NCI-H510A treated with DMSO at 0.1 percent for 48 hours (cell line): Measurements from ENCODE around the gene PXDC1.
A peak's percentile ranks its signal among the peaks of the same experiment; 100 is the strongest.
"Not testable (repeated sequence)": the region's sequence is repeated elsewhere in the genome, so short reads cannot be mapped to it uniquely, and the experiment has no call there.

ENCODE experiments used
- DNase-seq: peaks from one replicate; lab custom pipeline; 2025; lab: John Stamatoyannopoulos, UW

PXDC1 gene

DNA sequence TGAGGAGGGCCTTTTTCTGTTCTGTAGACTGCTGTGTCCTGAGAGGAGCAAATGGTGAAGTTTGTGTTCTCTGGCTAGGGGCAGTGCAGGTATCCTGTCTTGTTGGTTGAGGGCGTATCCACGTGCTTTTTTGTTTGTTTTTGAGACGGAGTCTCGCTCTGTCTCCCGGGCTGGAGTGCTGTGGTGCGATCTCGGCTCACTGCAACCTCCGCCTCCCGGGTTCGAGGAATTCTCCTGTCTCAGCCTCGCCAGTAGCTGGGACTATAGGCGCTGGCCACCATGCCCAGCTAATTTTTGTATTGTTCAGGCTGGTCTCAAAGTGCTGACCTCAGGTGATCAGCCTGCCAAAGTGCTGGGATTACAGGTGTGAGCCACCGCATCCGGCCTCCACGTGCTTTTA, 10.8 kb upstream of the PXDC1 start:
- DNase-seq: no peak

DNA sequence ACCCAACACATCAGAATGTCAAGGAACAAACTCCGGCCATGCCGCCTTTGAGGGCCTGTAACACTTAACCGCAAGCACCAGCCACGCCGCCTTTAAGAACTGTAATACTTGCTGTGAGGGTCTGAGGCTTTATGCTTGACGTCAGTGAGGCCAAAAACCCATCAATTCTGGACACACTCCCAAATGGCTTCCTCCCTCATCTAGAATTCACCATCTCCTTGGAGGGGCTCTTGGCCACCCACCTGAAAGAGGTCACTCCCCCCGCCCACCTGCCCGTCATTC, 10.4 kb upstream of the PXDC1 start:
- DNase-seq: no peak

DNA sequence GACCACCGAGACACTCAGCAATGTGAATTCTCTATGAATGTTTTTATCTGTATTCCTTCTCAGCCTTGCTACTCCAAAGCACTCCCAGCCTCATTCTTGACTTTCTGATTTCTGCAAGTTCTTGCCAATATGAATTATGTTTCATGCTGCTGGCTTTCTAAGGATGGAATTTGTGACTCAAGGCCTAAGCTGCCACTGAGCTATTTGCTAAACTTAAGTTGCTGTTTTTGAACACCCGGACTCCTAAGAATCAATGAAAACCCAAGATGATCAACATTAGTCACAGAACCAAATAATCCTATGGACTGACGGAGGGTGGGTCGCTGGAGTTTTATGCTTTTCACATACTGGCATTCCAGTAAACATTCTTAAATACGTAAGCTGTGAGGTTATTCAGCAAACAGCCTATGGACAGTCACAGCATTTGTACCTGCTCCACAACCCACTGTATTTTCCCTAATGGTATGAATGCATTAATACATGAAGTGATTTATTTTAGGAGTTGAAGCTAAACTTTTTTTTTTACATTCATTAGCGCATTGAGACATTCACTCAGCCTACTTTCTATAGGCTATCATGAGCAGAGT, 8.2 kb upstream of the PXDC1 start:
- no peak for DNase-seq

DNA sequence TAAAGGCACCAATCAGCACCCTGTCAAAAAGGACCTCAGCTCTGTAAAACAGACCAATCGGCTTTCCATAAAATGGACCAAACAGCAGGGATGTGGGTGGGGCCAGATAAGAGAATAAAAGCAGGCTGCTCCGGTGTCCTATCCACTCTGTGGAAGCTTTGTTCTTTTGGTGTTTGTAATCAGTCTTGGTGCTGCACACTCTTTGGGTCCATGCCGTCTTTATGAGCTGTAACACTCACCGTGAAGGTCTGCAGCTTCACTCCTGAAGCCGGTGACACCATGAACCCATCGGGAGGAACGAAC, 7.3 kb upstream of the PXDC1 start:
- DNase-seq: no peak

DNA sequence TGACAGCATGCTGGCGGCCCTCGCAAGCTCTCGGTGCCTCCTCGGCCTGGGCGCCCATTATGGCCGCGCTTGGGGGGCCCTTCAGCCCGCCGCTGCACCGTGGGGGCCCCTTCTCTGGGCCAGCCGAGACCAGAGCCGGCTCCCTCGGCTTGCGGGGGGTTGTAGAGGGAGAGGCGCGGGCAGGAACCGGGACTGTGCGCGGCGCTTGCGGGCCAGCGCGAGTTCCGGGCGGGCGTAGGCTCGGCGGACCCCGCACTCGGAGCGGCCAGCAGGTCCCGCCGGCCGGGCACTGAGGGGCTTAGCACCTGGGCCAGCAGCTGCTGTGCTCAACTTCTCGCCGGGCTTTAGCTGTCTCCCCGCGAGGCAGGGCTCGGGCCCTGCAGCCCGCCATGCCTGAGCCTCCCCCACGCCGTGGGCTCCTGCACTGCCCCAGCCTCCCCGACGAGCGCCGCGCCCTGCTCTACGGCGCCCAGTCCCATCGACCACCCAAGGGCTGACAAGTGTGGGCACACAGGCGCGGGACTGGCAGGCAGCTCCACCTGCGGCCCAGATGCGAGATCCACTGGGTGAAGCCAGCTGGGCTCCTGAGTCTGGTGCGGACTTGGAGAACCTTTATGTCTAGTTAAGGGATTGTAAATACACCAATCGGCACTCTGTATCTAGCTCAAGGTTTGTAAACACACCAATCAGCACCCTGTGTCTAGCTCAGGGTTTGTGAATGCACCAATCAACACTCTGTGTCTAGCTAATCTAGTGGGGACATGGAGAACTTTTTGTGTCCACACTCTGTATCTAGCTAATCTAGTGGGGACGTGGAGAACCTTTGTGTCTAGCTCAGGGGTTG, 6.7 kb upstream of the PXDC1 start:
- not testable (repeated sequence) for DNase-seq

DNA sequence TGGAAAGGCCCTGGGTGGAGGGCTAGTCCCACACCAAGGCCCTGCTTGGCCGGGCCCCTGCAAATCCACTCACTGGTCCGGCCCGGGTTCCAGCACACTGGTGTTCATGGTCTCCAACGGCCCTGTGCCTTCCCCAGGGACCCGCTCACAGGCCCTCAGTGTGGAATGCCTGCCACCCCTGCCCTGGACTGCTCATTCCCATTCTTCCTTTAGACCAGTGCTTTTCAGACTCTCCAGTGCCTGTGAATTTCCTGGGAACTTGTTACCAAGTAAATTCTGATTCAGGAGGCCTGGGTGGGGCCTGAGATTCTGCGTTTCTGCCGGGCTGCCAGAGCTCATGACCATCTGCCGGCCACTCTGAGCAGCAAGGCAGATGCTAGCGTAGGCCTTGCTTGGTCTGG, 5.7 kb upstream of the PXDC1 start:
- DNase-seq: no peak

DNA sequence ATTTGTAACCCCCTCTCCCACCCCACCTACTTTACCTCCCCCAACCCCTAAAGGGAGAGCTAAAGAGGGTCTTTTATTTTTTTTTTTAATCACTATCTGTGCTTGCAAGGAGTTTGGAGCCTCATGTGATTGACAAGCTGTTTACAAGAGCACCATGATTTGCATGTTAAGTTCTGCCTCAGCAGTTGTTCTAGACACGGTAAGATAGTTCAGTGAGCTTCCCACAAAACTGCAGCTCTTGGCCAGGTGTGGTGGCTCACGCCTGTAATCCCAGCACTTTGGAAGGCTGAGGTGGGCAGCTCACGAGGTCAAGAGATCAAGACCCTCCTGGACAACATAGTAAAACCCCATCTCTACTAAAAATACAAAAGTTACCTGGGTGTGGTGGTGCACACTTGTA, 5.0 kb upstream of the PXDC1 start:
- DNase-seq: no peak

DNA sequence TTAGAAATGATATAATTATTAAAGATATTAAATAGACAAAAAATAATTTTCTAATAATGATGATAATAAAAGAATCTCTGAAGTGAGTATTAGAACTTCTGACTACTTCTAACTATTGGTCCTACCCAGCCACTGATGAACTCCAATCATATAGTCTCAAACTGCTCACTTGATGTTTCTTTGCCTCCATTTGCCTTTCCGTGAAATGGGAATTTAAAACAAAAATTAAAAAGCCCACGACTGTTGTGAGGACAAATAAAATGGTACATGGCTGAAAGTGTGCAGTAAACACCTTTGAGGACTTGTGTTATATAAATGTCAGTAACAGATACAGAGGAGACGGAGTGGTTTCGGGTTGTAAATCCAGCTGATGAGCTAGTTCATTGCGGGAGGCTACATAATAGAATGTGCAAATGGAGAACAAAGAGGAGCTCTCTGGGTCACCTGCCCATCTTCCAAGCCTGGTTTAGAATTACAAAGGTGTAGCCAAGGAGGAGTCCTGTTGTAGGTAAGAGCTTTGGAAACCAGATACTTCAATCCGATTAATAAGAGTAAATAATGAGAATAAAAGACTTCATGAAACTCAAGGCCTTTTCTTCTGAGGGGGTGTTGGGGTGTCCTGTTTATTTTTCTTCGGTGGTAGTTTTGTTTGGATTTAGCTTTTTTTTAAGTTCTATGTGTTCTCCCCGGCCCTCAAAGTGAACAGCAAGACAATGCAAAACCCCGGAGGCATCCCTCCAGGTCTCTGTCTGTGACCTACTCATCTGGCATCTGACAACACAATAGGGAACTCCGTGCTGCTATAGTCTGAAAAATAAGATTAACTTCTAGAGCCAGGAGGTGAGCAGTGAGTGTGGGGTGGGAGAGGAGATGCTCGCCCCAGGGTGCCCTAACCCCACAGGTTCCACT, 4.4 kb upstream of the PXDC1 start:
- peak; percentile 81 for DNase-seq

DNA sequence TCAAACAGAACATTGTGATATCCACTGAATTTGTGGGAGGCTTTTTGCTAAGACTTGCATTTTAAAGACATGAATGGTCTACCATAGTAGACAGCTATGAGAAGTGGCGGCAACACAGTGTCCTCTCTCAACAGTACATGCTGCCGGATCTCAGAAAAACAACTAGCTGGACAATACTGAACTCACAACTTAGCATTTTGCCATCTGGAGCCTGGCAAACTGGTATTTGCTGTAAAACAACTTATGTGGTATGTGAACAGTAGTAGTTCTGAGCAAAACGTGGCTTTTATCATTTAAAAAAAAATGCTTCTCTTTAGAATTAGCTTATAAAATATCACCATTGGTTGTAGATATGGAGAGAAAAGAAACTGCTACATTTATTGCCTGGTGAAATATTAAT, 3.3 kb upstream of the PXDC1 start:
- no peak for DNase-seq

DNA sequence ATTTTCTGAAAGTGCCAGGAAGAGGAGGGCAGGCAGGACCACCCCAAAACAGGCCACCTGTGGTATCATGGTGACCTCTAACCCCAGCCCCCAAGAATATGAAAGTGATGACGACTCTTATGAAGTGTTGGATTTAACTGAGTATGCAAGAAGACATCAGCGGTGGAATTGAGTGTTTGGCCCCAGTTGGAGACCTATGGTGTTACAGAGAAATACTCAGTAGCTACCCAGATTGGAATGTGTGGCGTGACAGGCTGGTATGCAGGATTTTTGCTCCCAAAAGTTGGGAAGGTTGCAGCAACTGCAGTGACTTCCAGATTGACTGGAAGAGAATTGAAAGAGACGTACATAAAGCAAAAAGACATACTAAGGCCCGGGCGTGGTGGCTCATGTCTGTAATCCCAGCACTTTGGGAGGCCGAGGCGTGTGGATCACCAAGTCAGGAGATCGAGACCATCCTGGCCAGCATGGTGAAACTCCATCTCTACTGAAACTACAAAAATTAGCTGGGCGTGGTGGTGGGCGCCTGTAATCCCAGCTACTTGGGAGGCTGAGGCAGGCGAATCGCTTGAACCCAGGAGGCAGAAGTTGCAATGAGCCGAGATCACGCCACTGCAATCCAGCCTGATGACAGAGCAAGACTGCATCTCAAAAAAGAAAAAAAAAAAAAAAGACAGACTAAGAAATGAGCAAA, 2.7 kb upstream of the PXDC1 start:
- not testable (repeated sequence) for DNase-seq

DNA sequence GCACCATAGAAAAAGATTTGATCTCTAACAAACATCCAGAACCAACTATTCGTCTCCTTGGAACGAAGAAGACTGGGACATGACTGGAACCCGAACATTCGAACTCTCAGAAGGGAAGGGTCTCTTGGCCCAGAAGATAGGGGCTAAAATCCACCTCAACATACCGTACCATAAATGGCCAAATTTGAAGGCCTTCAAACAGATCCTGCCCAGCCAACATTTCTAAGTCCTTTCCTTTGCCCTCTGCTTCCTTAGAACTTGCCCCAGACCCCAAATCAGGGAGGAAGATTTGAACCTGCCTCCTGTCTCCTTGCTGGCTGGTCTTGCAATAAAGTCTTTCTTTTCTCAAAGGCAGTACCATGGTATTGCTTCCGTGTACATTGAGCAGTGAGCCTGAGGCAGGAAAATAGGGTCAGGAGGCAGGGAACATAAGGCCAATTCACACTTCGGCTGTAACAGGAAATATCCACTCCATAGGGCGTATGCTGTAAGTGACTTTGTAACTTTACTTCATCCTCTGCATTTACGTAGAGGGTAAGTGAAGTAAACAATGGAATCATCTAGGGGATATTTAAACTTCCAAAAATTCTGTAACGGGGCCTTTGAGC, 1.8 kb upstream of the PXDC1 start:
- DNase-seq: peak; percentile 18

DNA sequence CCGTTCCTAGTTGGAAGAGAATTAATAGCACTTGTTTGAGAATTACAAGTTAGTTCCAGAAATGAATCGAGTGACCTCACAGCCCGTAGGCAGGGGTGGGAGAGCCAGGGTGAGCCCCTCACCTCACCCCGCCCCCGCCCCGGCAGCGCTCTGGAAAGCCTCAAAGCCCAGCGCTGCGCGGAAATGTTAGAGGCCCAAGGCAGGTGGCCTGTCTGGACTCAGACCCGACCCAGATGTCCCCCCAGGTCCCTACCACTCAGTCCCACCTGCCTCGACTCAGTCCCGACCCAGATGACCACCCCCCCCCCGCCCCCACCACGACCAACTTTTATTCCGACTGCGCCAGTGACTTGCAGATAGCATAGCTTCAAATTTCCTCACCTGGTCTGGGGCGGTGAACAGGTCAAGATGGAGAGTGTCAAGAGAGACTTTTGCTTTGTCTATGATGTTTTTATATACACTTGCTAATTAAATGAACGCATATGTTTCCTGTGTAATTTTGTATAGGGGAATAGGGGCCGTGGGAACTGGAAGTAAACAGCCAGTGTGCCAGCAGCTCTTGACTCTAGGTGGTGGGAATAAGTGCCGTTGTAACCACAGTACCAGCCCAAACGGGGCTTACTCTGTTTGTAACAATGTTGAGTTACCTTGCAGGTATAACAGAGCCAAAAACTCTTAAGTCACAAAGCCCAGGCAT, 1.2 kb upstream of the PXDC1 start:
- no peak for DNase-seq

DNA sequence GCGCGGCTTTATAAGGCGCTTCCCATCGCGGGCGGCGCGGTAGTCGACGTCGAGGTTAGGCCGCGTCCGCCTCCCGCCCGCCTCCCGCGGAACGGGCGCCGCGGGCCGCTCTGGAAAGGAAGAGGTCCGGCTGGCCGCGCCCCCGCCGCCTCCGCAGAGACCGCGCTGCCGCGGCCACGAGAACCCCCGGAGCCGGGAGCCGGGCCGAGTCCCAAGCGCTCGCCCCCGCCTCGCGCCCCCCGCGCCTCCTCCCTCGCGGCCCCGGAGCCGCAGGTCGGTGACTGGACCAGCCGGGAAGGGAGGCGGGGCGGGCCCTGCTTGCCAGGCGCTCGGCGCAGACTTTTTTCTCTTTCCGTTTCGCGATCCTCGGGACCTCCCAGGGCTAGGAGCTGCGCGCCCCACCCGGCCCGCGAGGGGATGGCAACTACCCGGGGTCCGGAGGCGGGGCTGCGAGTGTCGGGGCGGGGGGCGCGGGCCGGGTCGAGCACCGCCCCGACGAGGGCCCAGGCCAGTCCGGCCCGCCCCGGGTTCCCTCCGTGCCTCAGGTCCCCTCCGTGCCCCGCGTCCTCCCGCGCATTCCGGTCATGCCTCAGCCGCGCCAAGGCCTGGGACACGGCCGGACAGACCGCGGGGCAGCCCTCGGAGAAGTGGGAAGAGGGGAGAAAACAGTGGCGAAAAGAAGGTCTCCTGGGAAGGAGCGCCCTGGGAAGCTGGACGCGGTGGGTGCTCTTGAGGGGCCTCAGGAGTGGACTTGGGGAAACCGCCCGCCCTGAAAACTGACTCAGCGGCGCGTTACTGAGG, 417 bp upstream of the PXDC1 start:
- DNase-seq: peak; percentile 15

DNA sequence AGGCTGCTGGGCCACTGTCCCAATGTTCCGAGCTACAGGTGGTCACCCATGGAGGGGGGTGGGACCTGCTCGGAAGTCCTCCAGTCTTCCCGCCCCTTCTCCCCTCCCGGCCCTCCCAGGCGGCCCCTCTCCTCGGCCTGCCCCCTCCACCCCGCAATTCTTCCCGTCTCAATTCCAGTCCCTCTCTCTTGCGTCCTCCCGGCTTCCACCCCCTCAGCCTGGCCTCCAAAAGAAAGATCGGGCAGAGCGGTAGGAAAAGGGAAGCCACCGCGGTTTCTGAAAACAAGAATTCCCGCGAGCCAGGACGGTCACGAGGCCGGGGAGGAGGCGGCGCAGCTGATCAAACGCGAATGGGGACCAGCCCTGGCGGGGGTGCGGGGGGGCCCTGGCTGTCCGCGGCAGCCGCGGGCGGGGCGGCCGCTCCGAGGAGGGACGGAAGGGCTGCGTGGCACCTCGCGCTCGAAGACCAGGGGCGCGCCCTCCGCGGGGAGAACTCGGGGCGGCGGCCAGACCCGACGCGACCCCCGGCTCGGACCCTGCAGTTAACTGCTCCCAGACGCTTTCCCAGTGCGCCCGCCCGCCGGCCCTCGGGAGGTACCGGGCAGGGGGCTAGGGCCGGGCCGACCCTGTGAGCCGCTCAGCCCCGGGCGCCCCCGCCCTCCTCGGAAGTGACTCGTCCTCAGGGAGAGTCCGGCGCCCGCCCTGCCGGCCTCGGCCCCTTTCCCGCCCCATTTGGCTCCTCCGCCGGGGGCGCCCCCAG, 1.0 kb downstream of the PXDC1 start:
- DNase-seq: no peak

DNA sequence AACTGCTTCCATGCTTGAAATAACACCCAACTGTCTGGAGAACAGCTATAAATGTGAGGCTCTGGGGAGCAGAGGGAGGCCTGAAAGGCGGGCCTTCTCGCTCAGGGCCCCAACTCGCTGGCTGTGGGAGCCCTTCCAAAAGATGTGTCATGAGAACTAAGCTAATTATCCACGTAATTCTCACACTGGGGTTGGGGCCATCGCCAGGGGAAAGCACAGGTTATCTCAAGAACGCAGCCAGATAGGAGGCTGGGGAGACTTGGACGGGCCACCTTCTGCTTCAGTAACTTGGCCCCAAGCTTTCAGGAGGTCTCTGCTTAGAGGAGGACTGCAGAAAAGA, 1.6 kb downstream of the PXDC1 start:
- DNase-seq: no peak

DNA sequence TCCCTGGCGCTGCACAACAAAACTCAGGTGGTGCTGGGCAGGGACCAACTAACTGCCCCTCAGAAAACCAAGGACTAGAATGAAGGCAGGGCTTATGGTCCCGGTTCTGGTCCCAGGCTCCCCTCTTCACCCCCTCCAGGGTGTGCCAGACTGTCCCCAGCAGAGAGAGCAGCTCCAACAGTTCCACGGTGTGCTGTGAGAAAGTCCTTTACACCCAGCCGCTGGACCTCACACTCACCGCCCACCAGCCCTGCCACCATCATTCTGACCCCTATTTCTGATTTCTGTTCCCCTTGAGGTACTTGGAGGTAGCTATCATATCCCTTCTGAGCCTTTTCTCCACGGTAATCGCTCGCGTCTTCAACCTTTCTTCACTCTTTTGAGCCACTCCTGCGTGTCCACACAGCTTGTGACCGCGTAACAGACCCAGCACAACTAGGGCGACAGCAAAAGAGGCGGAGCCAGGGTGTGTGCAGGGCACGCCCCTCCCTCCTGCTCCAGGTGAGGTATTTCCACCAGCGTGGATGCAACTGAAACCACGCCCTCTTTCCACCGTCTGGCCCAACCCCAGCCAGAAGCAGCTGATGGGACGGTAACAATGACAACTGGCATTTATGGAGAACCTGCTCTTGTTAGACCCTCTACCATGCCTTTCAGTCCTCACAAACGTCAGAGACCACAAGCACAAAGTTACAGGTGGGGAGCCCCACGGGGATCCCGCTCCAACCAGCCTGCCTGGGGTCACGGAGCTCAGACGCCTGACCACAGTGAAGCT, 2.3 kb downstream of the PXDC1 start:
- DNase-seq: no peak

DNA sequence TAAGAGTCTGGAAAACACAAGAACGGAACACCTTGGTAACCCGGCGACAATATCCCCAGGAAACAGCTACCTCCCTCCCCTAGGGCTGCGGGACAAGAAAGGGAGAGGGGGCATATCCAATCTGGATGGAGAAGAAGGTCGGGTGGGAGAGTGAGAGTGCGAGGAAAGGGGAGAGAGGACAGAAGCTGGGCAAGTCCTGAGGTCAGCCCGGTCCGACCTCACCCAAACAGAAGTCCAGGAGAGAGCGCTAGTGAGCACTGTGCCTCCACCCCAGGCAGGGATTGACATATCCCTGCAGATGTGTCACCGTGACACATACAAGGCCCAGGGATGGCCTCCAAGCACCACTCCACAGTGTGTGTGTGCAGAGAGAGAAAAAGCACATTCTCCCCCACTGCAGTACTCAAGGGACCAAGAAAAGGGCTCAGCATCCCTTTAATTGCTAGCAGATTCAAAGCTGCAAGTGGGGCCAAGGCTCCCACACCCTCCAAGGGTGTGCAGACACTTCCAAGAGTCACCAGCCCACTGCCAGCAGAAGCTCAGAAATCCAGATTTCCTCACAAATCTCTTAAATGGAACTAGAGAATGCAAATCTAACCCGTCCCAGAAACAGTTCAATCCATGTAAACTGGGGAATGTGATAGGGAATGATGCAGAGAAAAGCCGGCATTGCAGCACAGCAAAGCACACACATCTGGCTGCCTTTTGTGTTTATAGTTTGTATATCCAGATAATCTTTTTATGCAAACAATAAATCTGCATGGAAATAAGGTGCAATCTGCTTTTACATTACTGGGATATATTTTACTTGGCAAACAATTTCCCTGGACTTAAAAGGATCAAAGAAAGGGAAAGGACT, 3.1 kb downstream of the PXDC1 start:
- DNase-seq: peak; percentile 30

DNA sequence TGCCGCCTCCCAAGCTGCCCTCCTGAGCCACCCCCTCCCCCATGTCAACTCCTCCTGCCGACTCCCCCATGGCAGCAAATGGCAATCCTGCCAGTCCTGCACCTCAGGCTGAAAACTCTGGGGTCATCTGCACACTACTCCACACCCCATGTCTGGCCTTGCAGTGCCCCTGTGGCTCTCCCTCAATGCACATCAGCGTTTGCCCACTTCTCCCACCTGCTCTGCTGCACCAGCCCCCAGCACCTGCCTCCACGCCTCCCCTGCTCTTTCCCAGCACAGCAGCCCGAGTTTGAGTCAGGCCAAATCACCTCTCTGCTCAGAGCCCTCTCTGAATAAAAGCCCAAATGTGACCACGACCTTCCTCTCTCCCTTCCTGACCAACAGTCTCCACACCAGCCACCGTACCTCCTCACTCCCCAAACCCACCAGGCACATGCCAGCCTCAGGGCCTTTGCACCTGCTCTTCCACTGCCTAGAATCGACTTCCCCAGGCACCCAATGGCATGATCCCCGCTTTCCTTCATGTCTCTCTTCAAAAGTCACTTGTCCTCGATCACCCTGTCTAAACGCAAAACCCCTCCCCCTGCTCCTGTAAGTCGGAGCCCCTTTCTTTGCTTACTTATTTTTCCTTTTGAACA, 4.3 kb downstream of the PXDC1 start:
- no peak for DNase-seq
